AG09309 (cell line): ENCODE results near the gene MOXD1.

Experiments
- DNase-seq: peaks from one replicate; pipeline ENCODE4 v3.0.0-alpha.2; 2010; ENCODE audit warnings: low read depth
- H3K4me3 ChIP-seq: 2 replicates; pipeline ENCODE4 v1.5.1; 2011; ENCODE audit warnings: mild to moderate bottlenecking, low read depth, low read length, moderate library complexity; ENCODE audit not compliant: control insufficient read depth
- CTCF ChIP-seq: IDR thresholded peaks from 2 replicates; pipeline ENCODE4 v1.5.1; 2011; ENCODE audit warnings: mild to moderate bottlenecking, low read depth, low read length, inconsistent platforms; ENCODE audit not compliant: insufficient read depth, control insufficient read depth; ENCODE audit errors: missing control alignments

The MOXD1 gene

GRCh38 chr6:132264021-132264500, 137.2 kb downstream of the MOXD1 start:
- DNase-seq: no peak
- no peak overlapping the region for H3K4me3 ChIP-seq
- no peak for TF ChIP-seq CTCF

- DNase-seq: no peak
- no peak for TF ChIP-seq CTCF
- no peak overlapping the region for H3K4me3 ChIP-seq
Observed at GRCh38 chr6:132261354-132261753, 139.9 kb downstream of the MOXD1 start.

GRCh38 chr6:132259070-132259469, 142.2 kb downstream of the MOXD1 start:
- TF ChIP-seq CTCF: peak; percentile 49
- H3K4me3 ChIP-seq: no peak overlapping the region
- DNase-seq: no peak

- DNase-seq: no peak
- H3K4me3 ChIP-seq: no peak overlapping the region
- no peak for TF ChIP-seq CTCF
Observed at GRCh38 chr6:132257561-132257960, 143.7 kb downstream of the MOXD1 start.

GRCh38 chr6:132256457-132256856, 144.8 kb downstream of the MOXD1 start:
- no peak overlapping the region for H3K4me3 ChIP-seq
- TF ChIP-seq CTCF: no peak
- DNase-seq: no peak

GRCh38 chr6:132253906-132254305, 147.4 kb downstream of the MOXD1 start:
- no peak for TF ChIP-seq CTCF
- no peak overlapping the region for H3K4me3 ChIP-seq
- DNase-seq: no peak

- no peak overlapping the region for H3K4me3 ChIP-seq
- no peak for DNase-seq
- TF ChIP-seq CTCF: no peak
Observed at GRCh38 chr6:132253211-132253610, 148.1 kb downstream of the MOXD1 start.
